MV-4-11 (cell line): ENCODE data around the gene DZANK1.
"Not testable (repeated sequence)": the region's sequence is repeated elsewhere in the genome, so short reads cannot be mapped to it uniquely, and the experiment has no call there.

Experiments
- DNase-seq: peaks from one replicate; lab custom pipeline; 2025; lab: John Stamatoyannopoulos, UW

DZANK1 gene

GRCh38 chr20:18466894-18467730 lies at the start of gene DZANK1, which contains the start of gene POLR3F:
Gene DZANK1 (minus strand): TSS chr20:18467030. CDS start chr20:18465358, 1,672 bp downstream.
Gene POLR3F (plus strand): TSS chr20:18467390. CDS start chr20:18467507, 117 bp downstream.
- peak; percentile 94 for DNase-seq

GRCh38 chr20:18515973-18516372 lies 49.1 kb upstream of the DZANK1 start:
- DNase-seq, result no peak

GRCh38 chr20:18514127-18514526 lies 47.3 kb upstream of the DZANK1 start:
- no peak for DNase-seq

GRCh38 chr20:18513208-18513607 lies 46.4 kb upstream of the DZANK1 start:
- peak; percentile 84 for DNase-seq

- peak; percentile 73 for DNase-seq
These were observed 44.7 kb upstream of the DZANK1 start for GRCh38 chr20:18511571-18511970.

GRCh38 chr20:18507218-18508191 lies 40.7 kb upstream of the DZANK1 start, which contains the start of gene SEC23B:
Gene SEC23B (plus strand): TSS chr20:18507940. CDS start chr20:18510836, 2,896 bp downstream.
- peak; percentile 96 for DNase-seq

- DNase-seq, result no peak
These were observed 39.9 kb upstream of the DZANK1 start for GRCh38 chr20:18506744-18507143.

GRCh38 chr20:18504479-18505060 lies 37.7 kb upstream of the DZANK1 start:
- DNase-seq, result no peak

- not testable (repeated sequence) for DNase-seq
These were observed 34.8 kb upstream of the DZANK1 start for GRCh38 chr20:18501672-18502071.

GRCh38 chr20:18497603-18498002 lies 30.8 kb upstream of the DZANK1 start:
- DNase-seq, result no peak

GRCh38 chr20:18496740-18497592 lies 30.1 kb upstream of the DZANK1 start, which contains the start of gene RBBP9:
Gene RBBP9 (minus strand): TSS chr20:18497225. CDS start chr20:18497167, 58 bp downstream.
- peak; percentile 71 for DNase-seq

GRCh38 chr20:18496042-18496441 lies 29.2 kb upstream of the DZANK1 start:
- no peak for DNase-seq

- no peak for DNase-seq
These were observed 21.5 kb upstream of the DZANK1 start for GRCh38 chr20:18488301-18488700.

GRCh38 chr20:18481596-18481995 lies 14.8 kb upstream of the DZANK1 start:
- DNase-seq, result no peak

GRCh38 chr20:18477821-18478220 lies 11.0 kb upstream of the DZANK1 start:
- no peak for DNase-seq

GRCh38 chr20:18477218-18477617 lies 10.4 kb upstream of the DZANK1 start:
- DNase-seq, result no peak

GRCh38 chr20:18466574-18466893 lies 296 bp downstream of the DZANK1 start:
- no peak for DNase-seq

- no peak for DNase-seq
These were observed 1.2 kb downstream of the DZANK1 start for GRCh38 chr20:18465536-18466200.

GRCh38 chr20:18456600-18456999 lies 10.2 kb downstream of the DZANK1 start:
- DNase-seq, result no peak

- DNase-seq, result no peak
These were observed 22.9 kb downstream of the DZANK1 start for GRCh38 chr20:18443886-18444285.

GRCh38 chr20:18440403-18440802 lies 26.4 kb downstream of the DZANK1 start:
- DNase-seq, result no peak
